Measurements from ENCODE around the gene LRRC4C. TPM values are rescaled to one million over a fixed set of nuclear protein-coding genes. Genes with fewer than 3 reads are reported as not detected.
"Not testable (repeated sequence)": the region's sequence is repeated elsewhere in the genome, so short reads cannot be mapped to it uniquely, and the experiment has no call there.

Gene LRRC4C
- total RNA-seq, 1 donor from 2014 or later = 16.9 TPM

DNA sequence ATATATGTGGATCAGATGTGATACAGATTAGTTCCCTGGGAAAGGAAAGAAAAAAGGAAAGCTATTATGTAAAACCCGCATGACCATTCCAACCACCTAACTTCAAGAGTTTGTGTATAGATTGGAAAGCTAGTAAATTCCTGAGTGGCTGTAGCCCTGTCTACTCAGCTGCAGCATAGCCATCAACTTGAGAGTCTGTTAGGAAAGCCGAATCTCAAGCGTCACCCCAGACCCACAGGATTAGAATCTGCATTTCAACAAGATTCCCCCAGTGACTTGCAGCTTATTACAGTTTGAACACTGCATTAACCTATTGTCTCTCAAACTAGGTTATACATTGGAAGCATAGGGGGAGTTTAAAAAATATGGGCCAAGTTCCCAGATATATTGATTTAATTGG, 921.7 kb downstream of the LRRC4C start:
- no peak overlapping the region for H3K27ac Mint-ChIP-seq
- H3K4me1 Mint-ChIP-seq = peaks cover 3% of the 10 kb centered on the region
- no peaks in the 10 kb centered on the region for H3K9me3 Mint-ChIP-seq
- DNase-seq (ENCODE audit: low spot score in 2 of 2, unreplicated experiment in 2 of 2) = no peak
- no peaks in the 10 kb centered on the region for H3K36me3 Mint-ChIP-seq
- H3K4me3 Mint-ChIP-seq = no peak overlapping the region
- H3K27me3 Mint-ChIP-seq (ENCODE audit: low read depth) = no peaks in the 10 kb centered on the region
- TF ChIP-seq, protein P1, sequence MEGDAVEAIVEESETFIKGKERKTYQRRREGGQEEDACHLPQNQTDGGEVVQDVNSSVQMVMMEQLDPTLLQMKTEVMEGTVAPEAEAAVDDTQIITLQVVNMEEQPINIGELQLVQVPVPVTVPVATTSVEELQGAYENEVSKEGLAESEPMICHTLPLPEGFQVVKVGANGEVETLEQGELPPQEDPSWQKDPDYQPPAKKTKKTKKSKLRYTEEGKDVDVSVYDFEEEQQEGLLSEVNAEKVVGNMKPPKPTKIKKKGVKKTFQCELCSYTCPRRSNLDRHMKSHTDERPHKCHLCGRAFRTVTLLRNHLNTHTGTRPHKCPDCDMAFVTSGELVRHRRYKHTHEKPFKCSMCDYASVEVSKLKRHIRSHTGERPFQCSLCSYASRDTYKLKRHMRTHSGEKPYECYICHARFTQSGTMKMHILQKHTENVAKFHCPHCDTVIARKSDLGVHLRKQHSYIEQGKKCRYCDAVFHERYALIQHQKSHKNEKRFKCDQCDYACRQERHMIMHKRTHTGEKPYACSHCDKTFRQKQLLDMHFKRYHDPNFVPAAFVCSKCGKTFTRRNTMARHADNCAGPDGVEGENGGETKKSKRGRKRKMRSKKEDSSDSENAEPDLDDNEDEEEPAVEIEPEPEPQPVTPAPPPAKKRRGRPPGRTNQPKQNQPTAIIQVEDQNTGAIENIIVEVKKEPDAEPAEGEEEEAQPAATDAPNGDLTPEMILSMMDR (IDR thresholded peaks at IDR 0.05; ENCODE audit: unreplicated experiment) = no peak

DNA sequence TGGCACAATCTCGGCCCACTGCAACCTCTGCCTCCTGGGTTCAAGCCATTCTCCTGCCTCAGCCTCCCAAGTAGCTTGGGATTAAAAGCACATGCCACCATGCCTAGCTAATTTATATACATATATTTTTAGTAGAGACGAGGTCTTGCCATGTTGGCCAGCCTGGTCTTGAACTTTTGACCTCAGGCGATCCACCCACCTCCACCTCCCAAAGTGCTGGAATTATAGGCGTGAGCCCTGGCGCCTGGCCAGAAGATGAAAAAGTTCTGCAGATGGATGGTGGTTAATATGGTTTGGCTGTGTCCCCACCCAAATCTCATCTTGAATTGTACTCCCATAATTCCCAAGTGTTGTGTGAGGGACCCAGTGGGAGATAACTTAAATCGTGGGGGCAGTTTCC, 937.4 kb downstream of the LRRC4C start:
- H3K27me3 Mint-ChIP-seq (ENCODE audit: low read depth); H3K36me3 Mint-ChIP-seq; H3K4me1 Mint-ChIP-seq; DNase-seq (ENCODE audit: low spot score in 2 of 2, unreplicated experiment in 2 of 2); H3K9me3 Mint-ChIP-seq; H3K4me3 Mint-ChIP-seq; H3K27ac Mint-ChIP-seq: not testable (repeated sequence)

DNA sequence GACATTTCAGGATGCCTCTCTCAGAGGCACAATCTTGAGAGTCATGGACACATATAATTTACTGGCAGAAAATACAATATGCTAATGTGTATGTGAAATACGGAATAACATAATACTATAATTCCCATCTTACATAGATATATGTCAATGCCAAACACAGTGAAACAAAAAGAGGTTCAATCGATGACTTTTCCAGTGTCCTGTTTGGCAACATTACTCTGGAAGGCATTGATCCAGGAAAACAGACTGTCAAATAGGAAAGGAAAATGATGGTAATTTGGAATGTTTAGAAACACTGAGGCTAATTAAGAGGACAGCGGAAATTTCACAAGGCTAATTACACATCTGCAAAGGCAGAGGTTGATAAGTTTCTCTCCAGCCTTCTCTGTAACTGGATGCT, 942.3 kb downstream of the LRRC4C start:
- no peak overlapping the region for H3K4me3 Mint-ChIP-seq
- H3K4me1 Mint-ChIP-seq = peaks cover 4% of the 10 kb centered on the region
- H3K27me3 Mint-ChIP-seq (ENCODE audit: low read depth) = no peaks in the 10 kb centered on the region
- no peaks in the 10 kb centered on the region for H3K36me3 Mint-ChIP-seq
- no peak overlapping the region for H3K27ac Mint-ChIP-seq
- no peak for DNase-seq (ENCODE audit: low spot score in 2 of 2, unreplicated experiment in 2 of 2)
- H3K9me3 Mint-ChIP-seq = peaks cover 4% of the 10 kb centered on the region
- TF ChIP-seq, protein P1 (IDR thresholded peaks at IDR 0.05; ENCODE audit: unreplicated experiment) = no peak

DNA sequence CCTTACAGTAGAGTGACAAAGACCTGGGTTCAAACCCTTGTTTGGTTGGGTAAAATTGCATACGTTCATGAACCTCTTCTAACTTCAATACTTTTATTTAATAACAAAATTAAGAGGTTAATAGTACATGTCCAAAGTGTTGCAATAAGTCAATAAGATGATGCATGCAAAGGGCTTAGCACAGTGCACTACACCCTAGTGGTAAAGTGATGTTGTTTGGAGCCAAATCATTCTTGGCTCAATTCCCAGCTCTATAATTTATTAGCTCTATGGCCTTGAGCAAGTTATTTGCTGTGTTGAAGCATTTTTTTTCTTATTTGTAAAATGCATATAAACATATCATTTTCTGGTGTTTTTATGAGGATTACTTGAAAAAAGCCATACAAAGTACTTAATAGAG, 945.3 kb downstream of the LRRC4C start:
- H3K9me3 Mint-ChIP-seq = peaks cover 11% of the 10 kb centered on the region

DNA sequence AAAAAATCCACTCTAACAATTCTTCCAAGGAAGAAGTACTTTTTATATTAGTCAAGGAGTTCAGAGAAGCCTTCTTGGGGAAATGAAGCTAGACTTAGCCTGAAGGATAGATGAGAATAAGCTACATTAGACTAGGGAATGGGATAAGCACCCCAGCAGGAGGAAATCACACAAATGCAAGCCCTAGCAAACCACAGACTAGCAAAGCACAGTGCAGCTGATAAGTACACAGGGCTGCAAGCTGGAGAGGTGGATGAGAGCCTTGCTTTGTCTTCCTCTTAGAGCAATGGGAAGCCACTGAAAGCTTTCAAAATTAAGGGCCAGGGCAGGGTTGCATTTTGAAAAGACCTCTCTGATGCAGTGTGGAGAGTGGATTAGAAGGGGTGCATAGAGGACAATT, 946.2 kb downstream of the LRRC4C start:
- Mint-ChIP-seq H3K4me3 (no peak overlapping the region), H3K27me3 (ENCODE audit: low read depth) (no peaks in the 10 kb centered on the region), H3K4me1 (peaks cover 4% of the 10 kb centered on the region), H3K27ac (no peak overlapping the region), H3K36me3 (no peaks in the 10 kb centered on the region), H3K9me3 (peaks cover 11% of the 10 kb centered on the region)
- DNase-seq (ENCODE audit: low spot score in 2 of 2, unreplicated experiment in 2 of 2) = no peak
- TF ChIP-seq, protein P1 (IDR thresholded peaks at IDR 0.05; ENCODE audit: unreplicated experiment) = no peak

More for the DNA sequence above, 945.3 kb downstream of the LRRC4C start:
- TF ChIP-seq, protein P1 (IDR thresholded peaks at IDR 0.05; ENCODE audit: unreplicated experiment) = no peak
- no peak for DNase-seq (ENCODE audit: low spot score in 2 of 2, unreplicated experiment in 2 of 2)
- H3K27me3 Mint-ChIP-seq (ENCODE audit: low read depth) = no peaks in the 10 kb centered on the region
- no peak overlapping the region for H3K27ac Mint-ChIP-seq
- no peaks in the 10 kb centered on the region for H3K36me3 Mint-ChIP-seq
- peaks cover 4% of the 10 kb centered on the region for H3K4me1 Mint-ChIP-seq
- H3K4me3 Mint-ChIP-seq = no peak overlapping the region

DNA sequence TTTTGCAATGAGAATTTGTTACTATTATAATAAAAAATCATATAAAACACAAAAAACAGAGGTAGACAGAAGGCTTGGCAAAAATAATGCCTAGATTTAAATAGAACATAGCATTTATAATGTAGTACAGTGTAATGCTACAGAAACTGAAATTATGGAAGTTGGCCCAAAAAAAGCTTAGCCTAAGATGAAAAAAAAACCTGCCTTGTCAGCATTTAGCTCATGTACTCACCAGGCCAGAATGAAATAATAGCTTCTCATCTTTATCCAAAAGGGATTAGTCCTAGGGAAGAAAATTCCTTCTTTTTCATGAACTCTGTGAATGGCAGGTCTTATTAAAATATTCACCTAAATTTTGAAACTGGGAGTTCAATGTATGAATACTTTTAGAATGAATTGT, 951.1 kb downstream of the LRRC4C start:
- H3K36me3 Mint-ChIP-seq = no peaks in the 10 kb centered on the region
- no peak overlapping the region for H3K27ac Mint-ChIP-seq
- TF ChIP-seq, protein P1 (IDR thresholded peaks at IDR 0.05; ENCODE audit: unreplicated experiment) = no peak
- peaks cover 11% of the 10 kb centered on the region for H3K9me3 Mint-ChIP-seq
- no peaks in the 10 kb centered on the region for H3K27me3 Mint-ChIP-seq (ENCODE audit: low read depth)
- no peak overlapping the region for H3K4me3 Mint-ChIP-seq
- DNase-seq (ENCODE audit: low spot score in 2 of 2, unreplicated experiment in 2 of 2) = no peak
- H3K4me1 Mint-ChIP-seq = no peaks in the 10 kb centered on the region

Measured in mesothelial cell of epicardium (in vitro differentiated cells).